ENCODE measurements around the gene TRAK1.

Gene TRAK1

DNA sequence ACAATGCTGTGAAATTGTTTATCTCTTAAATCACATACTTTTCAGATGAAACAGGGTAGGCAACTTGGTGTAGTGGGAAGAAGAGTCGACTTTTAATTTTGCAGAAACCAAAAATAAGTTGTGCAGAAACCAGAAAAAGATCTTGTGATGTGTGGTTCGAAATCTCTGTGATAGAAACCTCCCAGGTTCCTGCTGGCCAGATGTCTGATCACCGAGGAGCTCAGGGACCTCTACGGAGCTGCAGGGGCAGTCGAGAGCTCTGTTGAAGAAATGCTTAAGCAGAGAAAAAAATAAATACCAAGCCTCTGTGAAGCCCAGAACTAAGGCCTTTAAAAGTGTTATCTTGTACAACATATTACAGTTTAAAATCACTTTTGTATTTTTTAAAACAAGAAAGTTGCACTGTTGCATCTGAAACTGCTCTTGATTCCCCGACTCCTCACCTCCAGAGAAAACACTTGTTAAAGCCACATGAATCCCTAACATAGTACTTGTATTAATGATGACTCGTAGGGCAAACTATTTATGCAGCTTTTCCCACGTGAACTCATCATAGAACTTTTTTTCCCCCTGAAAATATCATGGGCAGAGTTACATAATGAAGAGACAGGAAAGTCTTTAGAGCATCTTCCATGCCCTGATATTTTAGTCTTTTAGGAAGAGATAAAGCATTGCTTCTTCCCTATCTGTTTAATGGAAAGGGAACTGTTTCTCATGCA is 123.6 kb downstream of the TRAK1 start:
- no peak for DNase-seq

- DNase-seq = no peak
Observed at GRCh38 chr3:42216302-42216701, 125.1 kb downstream of the TRAK1 start.

DNA sequence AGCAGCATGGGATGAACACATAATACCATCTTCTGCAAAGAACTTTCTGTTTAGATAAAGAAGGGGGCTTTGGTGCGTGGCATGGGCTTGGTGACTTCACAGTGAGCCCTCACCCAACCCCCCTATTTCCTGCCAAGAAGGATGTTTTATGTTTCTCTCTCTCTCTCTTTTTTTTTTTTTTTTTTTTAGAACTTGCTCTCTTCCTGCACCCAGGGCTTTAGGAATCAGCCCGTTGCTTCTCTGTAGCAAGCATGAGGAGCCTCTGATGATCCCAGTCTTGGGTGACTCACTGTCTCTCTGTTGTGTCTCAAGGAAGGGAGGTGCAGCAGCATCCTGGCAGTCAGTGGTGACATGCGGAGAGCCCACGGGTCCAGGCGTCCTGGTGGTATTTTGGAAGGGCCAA is 125.8 kb downstream of the TRAK1 start:
- DNase-seq = no peak

DNA sequence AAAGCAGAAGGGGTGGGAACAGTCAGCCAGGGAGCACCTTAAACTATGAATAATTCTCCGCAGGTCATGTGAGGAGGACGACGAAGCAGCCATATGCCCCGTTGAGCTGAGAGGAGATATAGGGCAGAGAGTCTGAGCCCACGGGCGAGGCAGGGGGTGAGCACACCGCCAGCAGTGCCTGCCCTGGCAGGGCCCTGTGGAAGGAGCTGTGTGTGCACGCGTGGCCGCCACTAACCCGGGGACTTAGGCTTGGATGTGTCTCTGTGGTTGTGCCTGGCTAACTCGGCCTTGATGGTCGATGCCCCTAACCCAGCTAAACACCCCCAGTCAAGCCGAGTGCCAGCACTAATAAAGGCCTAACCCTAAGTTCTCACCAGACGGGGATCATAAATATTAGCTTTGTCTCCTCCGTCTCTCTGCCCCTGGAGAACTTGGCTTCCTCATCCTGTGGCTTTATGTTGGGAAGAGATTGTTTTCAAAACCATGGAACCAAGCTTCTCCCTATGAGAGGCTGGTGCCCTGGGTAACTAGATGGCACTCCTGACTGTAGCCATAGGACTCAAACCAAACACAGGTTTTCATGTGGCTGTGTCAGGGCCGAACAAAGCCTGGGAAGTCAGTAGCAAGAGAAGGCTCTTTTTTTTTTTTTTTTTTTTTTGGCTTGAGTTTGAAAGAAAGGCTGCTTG is 129.4 kb downstream of the TRAK1 start:
- DNase-seq = no peak

GRCh38 chr3:42222942-42223693 is 132.0 kb downstream of the TRAK1 start:
- DNase-seq = no peak

DNA sequence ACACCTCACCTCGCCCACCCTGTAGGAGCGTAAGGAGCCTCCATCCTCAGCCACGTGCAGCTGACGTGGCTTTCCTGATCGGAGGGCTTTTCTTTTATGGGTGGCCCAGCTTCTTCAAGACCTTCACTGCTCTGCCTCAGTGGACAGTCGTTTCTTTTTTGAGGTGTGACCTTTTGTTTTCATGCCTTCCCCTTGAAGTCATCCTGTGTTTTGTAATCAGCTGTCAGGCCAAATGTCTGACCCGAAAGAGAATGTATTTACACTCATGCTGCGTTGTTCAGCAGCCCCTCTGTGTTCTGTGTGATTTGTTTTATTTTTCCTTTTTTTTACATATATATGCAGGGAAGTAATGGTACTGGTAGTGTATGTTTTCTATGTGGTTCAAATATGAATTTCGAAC is 133.0 kb downstream of the TRAK1 start:
- DNase-seq = no peak

DNA sequence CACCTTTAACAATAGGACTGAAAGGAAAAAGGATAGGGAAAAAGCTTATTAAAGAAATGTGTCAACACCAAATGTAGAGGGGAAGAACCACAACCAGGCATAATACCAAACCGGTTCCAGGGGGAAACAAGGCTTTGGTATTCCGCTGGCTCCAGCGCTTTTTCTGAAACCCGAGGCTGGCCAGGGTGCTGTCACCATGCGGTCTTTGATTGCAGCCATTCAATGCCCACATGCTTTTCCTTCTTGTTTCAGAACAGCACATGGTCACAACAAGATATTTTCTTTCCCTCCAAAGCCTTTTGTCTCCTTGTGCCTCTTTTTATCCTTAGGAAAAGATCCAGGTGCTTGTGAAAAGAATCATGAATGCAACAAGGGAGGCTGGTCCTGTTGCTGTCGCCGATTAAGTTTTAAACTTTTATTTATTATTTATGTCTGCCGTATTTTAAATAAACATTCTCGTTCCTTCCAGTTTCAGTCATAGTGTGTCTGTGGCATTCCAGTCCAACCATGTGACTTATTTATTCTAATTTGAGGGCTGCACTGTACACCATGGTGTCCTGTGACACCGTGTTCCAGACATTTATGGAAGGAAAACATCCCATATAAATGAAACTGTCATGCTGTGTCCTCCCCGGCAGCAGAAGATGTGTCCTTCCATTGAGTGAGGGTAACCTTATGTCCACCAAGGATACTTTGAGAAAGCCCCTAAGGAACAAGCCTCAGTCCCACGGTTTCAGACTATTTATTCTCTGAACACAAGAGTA is 133.7 kb downstream of the TRAK1 start:
- no peak for DNase-seq

DNA sequence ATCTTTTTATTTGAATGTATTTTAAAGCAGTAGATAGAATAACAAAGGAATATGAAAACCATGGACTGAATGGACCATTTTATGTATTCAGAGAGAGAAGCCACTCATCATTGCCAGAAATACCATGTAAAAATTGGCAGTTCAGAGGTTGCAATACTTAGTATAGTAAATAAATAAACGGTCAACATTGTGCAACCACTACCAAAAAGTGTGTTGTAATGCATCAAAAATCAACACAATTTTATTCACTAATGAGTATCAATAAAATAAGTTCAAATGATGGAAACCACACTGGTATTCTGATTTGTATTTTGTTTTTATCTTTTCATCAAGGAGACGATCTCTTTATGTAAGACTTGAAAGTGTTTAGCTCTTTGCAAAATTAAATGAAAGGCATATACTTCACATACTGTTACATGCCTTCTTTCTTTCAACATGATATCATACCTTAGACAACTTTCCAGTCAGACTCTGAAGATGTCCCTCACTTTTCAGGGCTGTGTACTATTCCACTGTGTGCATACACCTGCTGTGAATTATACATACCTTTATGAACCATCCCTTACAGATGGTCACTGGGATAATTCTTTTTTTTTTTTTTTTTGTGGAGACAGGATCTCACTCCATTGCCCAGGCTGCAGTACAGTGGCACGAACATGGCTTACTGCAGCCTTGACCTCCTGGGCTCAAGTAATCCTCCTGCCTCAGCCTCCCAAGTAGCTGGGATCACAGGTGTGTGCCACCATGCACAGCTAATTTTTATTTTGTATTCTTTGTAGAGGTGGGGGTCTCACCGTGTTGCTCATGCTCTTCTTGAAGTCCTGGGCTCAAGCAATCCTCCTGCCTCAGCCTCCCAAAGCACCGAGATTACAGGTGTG is 134.6 kb downstream of the TRAK1 start:
- no peak for DNase-seq

DNA sequence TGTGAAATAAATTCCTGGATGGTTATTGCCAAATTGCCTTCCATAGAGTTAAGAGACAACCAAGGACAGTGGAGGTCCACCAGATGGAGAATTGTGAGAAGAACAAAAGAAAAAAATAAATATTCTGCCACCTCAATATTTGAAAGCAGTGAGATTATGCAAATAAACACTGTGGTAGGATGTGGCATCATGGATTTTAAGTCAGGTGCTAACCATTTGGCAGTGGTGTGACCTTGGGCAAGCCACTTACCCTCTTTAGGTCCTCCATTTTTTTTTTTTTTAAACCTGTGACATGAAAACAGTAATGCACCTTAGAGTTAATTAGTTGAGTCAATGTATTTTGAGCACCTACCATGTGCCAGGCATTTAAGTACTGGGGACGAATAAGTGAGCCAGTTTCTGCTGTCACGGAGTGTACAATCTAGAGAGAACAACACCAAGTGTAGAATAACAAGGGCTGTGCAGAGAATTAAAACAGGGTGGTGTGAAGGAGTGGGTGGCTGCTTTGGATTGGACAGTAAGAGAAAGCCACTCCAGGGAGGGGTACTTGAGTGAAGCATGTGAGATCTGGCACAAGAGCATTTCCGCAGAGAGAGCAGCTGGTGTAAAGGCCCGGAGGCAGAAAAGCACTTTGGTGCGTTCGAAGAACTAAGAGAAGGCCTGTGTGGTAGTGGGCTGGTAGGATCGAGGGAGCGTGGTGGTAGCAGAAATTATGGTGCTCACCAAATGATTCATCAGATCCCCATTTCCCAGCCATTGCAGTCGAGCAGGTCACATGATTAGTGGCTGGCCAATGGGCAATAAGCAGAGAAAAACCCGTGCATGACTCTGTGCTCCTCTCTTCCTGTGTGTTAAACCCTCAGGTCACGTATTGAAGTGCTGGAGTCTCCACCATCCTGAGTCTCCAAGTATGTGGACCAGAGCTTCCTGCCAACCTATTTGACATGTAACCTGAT is 135.6 kb downstream of the TRAK1 start:
- DNase-seq = no peak

GRCh38 chr3:42228796-42229195 is 137.6 kb downstream of the TRAK1 start:
- DNase-seq = no peak

DNA sequence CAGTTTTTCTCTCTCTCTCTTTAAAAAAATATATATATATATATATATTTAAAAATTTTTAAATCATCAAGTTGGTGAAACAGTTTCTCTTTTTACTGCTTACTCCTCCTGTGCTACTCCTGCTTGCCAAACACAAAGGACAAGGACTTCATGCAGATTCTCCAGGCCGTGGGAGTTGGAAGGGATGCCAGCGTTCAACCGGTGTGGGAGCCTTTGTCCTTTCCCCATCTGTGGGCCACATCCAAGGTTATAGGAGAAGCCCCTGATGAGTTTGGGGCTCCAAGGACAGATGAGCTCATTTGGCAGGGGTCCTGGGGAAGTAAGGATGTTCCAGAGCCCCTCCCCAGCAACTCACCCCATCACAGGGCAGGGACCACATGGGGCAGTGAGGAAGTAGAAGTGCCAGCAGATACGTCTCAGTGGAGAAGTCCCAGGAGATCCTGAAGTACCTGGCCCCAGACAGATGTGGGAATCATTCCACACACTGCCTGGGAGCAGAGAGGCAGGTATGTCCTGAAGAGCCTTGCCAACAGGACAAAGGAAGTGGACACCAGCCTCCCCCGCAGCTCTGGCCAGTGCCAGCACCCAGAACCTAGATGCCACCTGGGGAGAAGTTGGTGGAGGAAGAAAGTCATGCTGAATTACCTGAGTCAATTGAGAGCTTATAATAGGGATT is 138.2 kb downstream of the TRAK1 start:
- no peak for DNase-seq

DNA sequence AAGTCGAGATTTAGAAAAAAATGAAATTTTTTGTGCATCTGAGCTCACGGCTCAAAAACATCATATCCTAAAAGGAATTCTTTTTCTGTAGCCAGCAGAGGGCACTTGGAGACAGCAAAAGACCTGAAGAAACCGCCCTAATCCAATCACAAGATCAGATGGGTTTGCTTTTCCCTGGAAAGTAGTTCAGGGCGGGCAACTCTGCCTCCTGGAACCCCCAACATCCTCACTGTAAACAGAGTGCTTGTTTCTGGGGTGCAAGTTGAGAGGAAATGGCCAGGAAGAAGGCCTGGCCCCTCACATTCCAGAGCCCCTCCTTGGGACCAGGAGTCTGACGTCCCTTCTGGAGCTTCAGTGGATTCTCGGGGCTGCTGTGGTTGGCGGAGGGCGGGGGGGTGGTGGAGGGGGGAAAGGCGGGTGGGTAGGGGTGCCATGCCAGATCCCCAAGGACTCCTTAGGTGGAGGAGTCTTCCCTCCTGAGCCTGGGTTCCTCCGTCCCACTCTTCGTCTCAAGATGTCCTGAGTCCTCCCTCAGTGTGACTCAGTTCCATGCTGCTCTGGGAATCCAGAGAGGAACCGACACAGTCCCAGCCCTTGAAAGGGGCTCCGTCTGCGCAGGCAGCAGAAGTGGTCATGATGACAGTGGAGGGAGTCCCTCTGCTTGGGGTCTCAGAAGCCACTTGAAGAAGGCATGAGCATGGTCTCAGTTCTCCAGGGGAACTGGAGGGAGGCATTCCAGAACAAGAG is 139.0 kb downstream of the TRAK1 start:
- peak; percentile 84 for DNase-seq

GRCh38 chr3:42230860-42231259 is 139.7 kb downstream of the TRAK1 start:
- DNase-seq = no peak

GRCh38 chr3:42235532-42235931 is 144.4 kb downstream of the TRAK1 start:
- no peak for DNase-seq

DNA sequence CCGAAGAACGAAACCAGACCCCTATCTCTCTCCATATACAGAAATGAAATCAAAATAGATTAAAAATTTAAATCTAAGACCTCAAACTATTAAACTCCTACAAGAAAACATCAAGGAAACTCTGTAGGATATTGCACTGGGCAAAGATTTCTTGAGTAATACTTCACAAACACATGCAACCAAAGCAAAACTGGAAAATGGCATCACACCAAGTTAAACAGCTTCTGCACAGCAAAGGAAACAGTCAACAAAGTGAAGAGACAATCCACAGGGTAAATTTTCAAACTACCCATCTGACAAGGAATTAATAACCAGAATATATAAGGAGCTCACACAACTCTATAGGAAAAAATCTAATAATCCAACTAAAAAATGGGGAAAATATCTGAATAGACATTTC is 145.5 kb downstream of the TRAK1 start:
- DNase-seq = no peak

DNA sequence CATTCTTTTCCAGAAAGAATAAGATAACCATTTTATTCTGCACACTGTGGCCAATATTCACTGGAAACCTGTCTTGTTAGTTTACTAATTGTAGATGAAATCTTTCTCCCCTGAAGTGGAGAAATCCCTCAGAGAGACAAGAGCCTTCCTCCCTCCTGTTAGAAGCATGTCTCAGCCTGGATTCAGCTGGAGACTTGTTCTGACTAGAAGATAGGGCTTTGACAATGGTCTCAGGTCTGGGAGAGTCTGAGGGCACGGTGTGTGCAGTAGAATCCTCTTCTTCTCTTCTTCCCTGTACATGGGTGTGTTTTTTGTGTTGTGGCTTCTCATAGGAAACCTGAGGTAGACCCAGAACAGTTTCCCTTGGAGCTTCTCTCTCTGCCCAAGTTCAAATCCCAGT is 154.9 kb downstream of the TRAK1 start:
- DNase-seq = no peak

GRCh38 chr3:42247576-42248027 is 156.4 kb downstream of the TRAK1 start:
- DNase-seq = peak; percentile 85

DNA sequence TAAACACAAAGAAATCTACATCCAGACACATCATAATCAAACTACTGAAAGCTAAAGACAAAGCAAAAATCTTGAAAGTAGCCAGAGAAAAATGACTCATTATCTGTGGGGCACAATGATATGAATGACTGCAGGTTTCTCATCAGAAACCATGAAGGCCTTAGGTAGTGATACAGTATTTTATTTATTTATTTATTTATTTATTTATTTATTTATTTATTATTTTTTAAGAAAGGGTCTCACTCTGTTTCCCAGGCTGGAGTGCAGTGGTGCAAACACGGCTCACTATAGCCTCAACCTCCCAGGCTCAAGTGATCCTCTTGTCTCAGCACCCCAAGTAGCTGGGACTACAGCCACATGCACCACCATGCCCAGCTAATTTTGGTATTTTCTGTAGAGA is 159.6 kb downstream of the TRAK1 start:
- DNase-seq = no peak

- DNase-seq = no peak
Observed at GRCh38 chr3:42254566-42254965, 163.4 kb downstream of the TRAK1 start.
